Measurements from ENCODE around the gene TBX19. TPM values are rescaled to one million over a fixed set of nuclear protein-coding genes. Genes with fewer than 3 reads are reported as not detected.

The TBX19 gene
- total and polyA plus RNA-seq, 2 of the 8 experiments (the other 6 are each of a cell fraction or from before 2014, with no cell fraction given): 1.0 to 1.8 TPM

GRCh38 chr1:168256164-168256563 is 24.5 kb upstream of the TBX19 start (continued):
- TF ChIP-seq ATF3 (IDR thresholded peaks at IDR 0.05; ENCODE audit: insufficient read depth, low read depth, low read length): no peak

Measured in H1 (cell line).